HG03378 (cell line): ENCODE data around the gene ENPP3.

ENCODE experiments used
- ATAC-seq: cut with Tn5 transposase; IDR thresholded peaks from one replicate; pipeline ENCODE4 v1.9.1; 2021; ENCODE audit warnings: mild to moderate bottlenecking, moderate library complexity; ENCODE audit not compliant: unreplicated experiment

Gene ENPP3

DNA sequence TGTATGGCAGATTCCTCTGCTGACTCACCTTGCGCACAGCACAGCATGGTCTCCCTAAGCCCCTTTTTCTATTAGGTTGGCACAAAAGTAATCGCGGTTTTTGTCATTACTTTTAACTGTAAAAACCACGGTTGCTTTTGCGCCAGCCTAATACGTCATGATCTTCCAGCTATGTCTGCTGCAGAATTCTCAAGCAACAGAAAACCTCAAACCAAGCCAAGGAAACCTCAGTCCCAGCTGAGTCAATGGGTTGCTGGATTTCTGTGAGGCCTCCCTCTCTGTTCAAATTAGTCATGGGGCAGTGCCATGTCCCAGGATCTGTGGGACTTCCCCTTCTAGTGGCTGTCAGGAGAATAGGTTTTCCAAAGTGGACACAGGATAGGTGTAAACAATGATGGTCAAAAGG lies 155.0 kb downstream of the ENPP3 start:
- no peak for ATAC-seq

- ATAC-seq, result no peak
Measured at GRCh38 chr6:131795366-131795765, 158.3 kb downstream of the ENPP3 start.
